Glomerular endothelial cell (primary cell): ENCODE results near the gene JADE2. TPM values are rescaled to one million over a fixed set of nuclear protein-coding genes. Genes with fewer than 3 reads are reported as not detected.

Experiments used
- DNase-seq: peaks from one replicate; pipeline ENCODE4 v3.0.0-alpha.2; 2011; ENCODE audit warnings: low read depth, low spot score; ENCODE audit errors: extremely low read depth
- total RNA-seq: library from RNA; depleted of rRNA; stranded (reverse); fragments of >200 nt; gene quantifications from 2 replicates; pipeline ENCODE4 v1.2.3, GENCODE V29; 2015

JADE2 gene
- total RNA-seq, 1 donor from 2014 or later, result 24.7 TPM

DNA sequence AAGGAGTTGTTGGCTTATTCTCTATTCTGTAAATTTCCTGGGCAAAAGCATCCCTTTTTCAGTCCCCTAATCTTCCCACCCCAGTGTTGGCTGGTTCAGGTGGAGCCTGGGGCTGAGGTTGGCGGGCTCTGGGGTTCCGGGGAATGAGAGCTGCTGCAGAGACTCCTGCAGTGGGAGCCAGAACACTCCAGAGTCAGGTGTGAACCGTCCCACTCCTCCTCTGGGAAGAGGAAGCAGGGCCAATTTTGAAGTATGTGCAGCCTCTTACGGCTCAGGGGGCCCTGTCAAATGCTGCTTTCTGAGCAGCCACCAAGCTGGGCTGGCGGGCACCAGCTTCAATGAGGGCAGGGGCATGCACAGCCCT, 42.8 kb downstream of the JADE2 start:
- DNase-seq, result no peak

DNA sequence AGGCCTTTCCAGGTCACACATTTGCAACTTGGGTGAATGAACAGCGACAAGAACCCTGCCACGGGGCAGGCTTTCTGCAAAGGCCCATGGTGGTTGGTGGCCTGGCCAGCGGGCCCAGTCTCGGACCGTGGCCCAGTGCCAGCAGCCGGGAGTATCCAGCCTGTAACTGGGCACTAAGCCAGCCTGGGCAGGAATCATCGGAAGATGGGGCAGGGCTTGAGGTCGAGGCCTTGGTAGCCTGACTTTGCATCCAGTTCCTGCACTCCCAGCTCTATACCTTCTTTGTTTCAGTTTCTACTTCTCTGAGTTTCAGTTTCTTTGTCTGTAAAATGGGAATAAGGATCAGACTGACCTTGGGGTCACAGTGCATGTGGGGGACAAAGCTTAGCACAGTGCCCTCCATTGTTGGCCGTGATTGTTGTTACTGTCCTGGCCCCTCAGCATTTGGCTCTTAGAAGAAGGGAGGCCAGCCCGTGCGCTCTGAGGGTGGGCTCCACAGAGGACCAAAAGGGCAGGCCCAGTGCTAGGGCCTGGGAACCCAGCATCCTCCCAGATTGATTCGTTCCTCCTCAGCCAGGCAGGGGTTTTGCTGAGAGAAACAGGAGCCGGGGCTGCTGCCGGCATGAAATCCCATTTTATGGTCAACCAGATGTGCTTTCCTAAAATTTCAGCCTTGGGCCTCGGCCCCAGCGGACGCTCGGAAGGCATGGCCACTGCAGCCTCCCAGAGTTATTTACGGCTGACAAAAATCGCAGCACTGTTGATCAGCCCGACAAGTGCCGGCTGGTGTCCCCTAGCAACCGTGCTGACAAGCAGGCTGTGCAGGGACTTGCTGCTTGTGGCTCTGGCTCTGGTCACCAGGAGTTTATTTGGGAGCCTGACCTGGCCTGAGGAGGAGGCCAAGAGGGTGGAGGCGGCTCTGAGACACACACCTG, 43.6 kb downstream of the JADE2 start:
- DNase-seq, result no peak

GRCh38 chr5:134569758-134570364, 44.4 kb downstream of the JADE2 start:
- DNase-seq, result no peak

DNA sequence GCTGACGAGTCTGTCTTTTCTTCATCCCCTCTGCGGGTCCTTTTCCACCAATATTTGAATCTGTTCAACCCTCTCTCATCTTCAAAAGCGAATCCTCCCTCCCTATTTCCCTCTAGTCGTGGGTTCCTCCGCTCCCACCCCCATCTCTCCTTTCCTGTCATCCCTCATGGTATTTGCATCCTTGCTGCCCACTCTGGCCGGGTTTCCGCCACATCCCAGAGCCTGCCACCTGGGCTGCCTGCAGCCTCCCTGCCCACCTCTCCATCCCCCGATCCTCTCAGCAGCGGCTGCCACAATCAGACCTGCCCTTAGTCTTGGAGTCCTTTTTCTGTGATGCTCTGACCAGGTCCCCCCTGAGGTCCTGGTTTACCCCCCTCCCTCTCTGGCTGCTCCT, 44.9 kb downstream of the JADE2 start:
- DNase-seq, result no peak

DNA sequence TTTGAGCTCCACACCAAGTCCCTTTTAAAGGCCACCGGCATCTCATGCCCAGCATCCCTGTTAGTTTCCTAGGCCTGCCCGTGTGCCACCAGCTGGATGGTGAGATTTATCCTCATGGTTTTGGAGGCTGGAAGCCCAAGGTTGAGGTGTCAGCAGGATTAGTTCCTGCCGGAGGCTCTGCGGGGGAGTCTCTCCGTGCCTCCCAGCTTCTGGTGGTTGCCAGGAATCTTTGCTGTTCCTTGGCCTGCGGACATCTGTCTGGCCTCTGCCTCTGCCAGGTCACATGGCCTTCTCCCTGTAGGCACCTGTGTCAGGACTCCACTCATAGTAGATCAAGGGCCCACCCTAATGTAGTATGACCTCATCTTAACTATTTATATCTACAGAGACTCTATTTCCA, 45.4 kb downstream of the JADE2 start:
- DNase-seq, result no peak

GRCh38 chr5:134571693-134572405, 46.4 kb downstream of the JADE2 start:
- no peak for DNase-seq

DNA sequence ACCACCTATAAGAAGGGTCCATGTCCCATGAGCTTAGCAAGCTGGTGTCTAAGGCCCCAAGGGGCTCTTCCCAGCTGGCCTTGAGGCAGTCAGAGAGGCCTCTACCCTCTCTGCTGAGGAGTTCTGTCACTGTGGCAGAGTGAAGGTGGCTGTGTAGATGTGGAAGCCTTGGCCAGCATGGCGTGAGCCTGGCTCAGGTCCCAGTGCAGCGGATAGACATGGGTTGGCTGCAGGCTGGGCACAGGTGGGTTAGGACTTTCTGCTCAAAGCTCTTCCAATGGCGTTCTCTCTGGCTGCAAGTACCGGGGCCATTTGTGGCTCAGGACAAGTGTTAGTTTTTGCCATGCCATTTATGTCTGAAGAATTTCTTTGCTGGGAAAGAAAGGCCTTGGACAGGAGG, 47.3 kb downstream of the JADE2 start:
- DNase-seq, result no peak

GRCh38 chr5:134574521-134574920, 49.1 kb downstream of the JADE2 start:
- DNase-seq, result no peak

DNA sequence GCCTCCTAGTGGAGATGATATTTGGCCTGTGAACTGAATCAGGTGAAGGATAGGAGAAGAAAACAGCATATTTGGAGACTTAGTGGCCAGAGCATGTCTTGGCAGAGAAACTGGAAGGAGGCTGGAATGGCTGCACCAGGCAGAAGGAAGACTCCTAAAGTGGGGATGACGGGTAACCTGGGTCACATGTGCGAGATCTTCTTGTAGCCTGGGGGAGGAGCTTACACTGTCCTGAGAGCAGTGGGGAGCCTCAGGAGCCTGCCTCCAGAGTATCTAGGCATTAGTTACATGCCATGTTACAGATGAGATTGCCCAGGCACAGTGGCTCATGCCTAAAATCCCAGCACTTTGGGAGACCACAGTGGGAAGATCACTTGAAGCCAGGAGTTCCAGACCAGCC, 49.8 kb downstream of the JADE2 start:
- DNase-seq, result no peak

DNA sequence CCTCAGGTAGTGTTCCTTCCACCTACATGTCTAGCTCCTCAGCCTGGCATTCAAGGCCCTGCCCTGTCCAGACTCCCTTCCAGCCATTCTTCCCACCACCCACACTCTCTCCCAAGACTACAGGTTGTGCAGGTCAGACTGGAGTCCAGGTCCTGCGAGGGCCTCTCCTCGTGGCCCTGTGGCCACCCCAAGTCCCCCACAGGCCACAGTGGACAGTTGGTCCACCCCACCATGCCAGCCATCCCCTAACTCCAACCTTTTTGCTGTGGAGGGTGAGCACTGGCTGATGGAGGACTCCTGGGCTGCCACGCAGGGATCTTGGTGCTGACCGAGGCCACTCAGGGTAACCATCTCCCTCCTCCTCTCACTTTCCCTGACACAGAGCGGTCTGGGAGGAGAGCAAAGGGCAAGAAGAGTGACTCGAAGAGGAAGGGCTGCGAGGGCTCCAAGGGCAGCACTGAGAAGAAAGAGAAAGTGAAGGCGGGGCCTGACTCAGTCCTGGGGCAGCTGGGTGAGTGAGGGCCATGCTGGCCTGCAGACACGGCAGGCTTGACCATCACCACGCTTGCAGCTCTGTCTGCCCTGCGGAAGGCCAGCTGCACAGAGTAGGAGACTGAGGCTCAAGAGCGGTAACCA, 51.0 kb downstream of the JADE2 start:
- DNase-seq, result no peak

GRCh38 chr5:134577022-134577795, 51.7 kb downstream of the JADE2 start:
- no peak for DNase-seq

DNA sequence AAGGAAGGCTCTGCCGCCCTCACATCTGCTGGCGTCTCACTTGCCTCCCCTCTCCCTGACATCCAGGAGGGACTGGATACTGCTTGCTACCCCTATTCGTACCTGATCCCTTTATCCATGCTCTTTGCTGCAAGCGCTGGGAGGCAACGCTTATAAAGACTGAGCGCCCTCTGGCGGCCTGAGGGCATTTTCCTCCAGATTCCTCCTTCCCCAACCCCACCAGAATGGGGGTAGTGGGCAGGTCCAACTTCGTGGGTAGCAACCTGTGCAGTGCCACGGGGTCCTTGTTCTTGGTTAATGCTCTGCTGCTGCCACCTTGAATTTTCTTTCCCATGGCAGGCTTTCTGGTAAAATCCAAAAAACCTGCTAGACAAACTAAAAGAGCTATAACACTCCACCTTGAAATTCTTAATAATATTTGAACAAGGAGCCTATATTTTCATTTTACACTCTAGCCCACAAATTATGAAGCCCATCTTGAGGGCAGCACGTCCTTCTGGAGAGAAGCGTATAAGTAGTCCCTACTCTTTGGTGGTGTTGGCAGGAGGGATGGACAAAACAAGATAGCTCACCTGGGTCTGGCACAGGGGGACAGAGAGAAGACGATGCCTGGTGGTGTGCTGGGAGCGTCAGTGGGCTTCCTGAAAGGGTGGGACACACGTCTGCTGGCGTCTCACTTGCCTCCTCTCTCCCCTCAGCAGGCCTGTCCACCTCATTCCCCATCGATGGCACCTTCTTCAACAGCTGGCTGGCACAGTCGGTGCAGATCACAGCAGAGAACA, 52.5 kb downstream of the JADE2 start:
- DNase-seq, result no peak

DNA sequence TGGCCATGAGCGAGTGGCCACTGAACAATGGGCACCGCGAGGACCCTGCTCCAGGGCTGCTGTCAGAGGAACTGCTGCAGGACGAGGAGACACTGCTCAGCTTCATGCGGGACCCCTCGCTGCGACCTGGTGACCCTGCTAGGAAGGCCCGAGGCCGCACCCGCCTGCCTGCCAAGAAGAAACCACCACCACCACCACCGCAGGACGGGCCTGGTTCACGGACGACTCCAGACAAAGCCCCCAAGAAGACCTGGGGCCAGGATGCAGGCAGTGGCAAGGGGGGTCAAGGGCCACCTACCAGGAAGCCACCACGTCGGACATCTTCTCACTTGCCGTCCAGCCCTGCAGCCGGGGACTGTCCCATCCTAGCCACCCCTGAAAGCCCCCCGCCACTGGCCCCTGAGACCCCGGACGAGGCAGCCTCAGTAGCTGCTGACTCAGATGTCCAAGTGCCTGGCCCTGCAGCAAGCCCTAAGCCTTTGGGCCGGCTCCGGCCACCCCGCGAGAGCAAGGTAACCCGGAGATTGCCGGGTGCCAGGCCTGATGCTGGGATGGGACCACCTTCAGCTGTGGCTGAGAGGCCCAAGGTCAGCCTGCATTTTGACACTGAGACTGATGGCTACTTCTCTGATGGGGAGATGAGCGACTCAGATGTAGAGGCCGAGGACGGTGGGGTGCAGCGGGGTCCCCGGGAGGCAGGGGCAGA, 53.3 kb downstream of the JADE2 start:
- DNase-seq, result no peak

DNA sequence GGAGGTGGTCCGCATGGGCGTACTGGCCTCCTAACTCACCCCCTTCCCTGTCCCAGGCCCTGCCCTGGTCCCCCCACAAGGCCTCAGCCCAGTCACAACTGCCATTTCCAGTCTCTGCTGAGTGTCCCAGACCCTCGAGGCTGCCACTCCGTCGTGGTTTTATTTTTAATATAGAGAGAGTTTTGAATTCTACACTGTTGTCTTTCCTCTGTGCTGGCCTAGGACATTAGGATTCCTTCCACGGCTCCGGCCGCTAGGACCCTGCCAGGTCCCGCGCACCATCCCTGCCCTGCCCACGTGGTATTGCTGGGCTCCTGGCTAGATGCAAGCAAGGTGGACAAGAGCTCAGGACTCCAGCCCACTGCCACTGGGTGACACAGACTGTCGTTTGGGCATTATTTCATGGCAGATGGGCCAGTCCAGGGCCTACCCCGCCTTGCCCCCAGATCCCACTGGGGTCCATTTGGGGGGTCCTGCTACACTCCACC, 53.9 kb downstream of the JADE2 start:
- DNase-seq, result no peak

- no peak for DNase-seq
Measured at GRCh38 chr5:134580001-134580460, 54.6 kb downstream of the JADE2 start.

DNA sequence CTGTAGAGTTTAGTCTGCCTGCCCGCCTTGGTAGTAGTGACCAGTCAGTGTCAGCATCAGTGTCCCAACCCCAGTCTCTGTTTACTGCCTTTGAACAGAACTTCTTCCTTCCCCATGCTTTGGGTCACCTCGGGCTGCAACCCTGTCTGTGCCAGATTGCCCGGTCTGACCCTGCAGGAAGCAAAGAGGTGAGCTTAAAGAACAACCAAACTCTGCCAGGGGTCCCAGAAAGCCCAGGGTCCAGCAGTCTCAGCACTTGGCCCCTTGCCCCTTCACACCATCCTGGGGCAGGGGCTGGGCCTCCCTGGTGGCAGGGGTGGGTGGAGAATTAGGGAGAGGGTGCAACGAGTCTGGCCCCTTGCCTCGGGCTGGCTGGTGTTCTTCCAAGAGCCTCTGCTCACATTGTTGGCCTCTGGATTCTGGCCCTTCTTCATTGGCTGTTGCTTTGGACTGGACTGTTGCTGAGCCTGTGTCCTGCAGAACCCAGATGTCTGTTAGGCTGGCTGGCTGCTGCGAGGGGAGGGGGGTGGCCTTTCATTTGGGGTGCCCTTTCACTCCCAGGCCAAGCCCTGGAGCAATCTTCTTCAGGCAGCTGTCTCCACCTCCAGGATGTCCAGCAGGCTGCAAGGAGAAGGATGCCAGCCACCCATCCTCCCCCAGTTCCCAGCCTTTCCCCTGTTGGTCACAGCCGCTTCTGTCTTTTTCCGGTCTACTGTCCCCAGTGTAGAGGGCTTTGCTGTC, 55.9 kb downstream of the JADE2 start:
- no peak for DNase-seq

DNA sequence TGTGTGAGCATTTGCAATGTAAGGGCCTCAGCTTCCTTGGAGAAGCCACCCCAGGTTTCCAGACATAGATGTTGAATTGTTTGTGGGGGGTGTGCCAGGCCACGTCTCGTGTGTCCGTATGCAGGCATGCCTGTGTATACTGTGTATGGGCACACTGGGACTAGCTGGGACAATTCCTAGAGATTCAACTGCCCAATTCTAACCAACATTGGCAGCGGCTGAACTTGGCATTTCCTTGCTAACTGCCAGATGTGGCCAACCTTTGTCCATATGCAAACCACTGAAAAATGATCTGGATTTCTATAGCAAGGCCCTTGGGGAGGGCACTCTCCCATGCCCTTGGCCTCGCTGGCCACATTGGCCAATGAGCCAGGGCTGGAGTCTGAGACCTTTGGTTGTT, 56.8 kb downstream of the JADE2 start:
- no peak for DNase-seq

- DNase-seq, result no peak
Measured at GRCh38 chr5:134582941-134583340, 57.5 kb downstream of the JADE2 start.
